ENCODE data around the gene PDE8A.

- TF ChIP-seq CTCF (conservative IDR thresholded peaks at IDR 0.05; ENCODE audit: low read length) (no peak), EZH2phosphoT487 (IDR thresholded peaks at IDR 0.05; ENCODE audit: borderline replicate concordance, low read depth, low read length) (no peak)
Measured at GRCh38 chr15:85064710-85065109, 83.1 kb downstream of the PDE8A start.
